K562 (cell line): Measurements from ENCODE around the gene MEIOB. TPM values are rescaled to one million over a fixed set of nuclear protein-coding genes. Genes with fewer than 3 reads are reported as not detected.

Experiments used
- CSDE1 ChIP-seq, 2 experiments: fragments of 450-650 bp; IDR thresholded peaks; 2 replicates each; pipeline ENCODE4 v1.6.1; 2016; ENCODE audit warnings: mild to moderate bottlenecking in 1 of 2
- EHMT2 ChIP-seq: fragments of 450-650 bp; IDR thresholded peaks from 2 replicates; pipeline ENCODE4 v1.6.1; 2018; ENCODE audit warnings: antibody characterized with exemption
- ELF2 ChIP-seq: fragments of 250-450 bp; sonication (Bioruptor Pico); IDR thresholded peaks from 2 replicates; pipeline ENCODE4 v1.5.0; 2021; ENCODE audit warnings: mild to moderate bottlenecking
- ETS2 ChIP-seq: IDR thresholded peaks from 2 replicates; pipeline ENCODE4 v1.6.1; 2016; ENCODE audit warnings: borderline replicate concordance, missing genetic modification characterization, mild to moderate bottlenecking, moderate library complexity, missing compliant biosample characterization; ENCODE audit not compliant: poor library complexity, severe bottlenecking
- EZH2 ChIP-seq: IDR thresholded peaks from 2 replicates; pipeline ENCODE4 v1.6.1; 2012; ENCODE audit warnings: low read depth, mild to moderate bottlenecking, inconsistent platforms, low read length, borderline replicate concordance
- L3MBTL2 ChIP-seq: fragments of 450-650 bp; IDR thresholded peaks from 2 replicates; pipeline ENCODE4 v1.6.1; 2016; ENCODE audit warnings: mild to moderate bottlenecking, moderate library complexity
- MAZ ChIP-seq, 2 experiments: fragments of 450-650 bp in 1 of 2; sonication (generic) in 1 of 2; formaldehyde crosslinking; IDR thresholded peaks in 1 of 2; conservative IDR thresholded peaks in 1 of 2; 2 replicates each; pipeline versions ENCODE4 v1.4.0 to v1.5.0; 2020; ENCODE audit warnings: mild to moderate bottlenecking in 1 of 2, missing genetic modification reagents in 1 of 2
- MBD1 ChIP-seq: fragments of 250-450 bp; sonication (Bioruptor Pico); IDR thresholded peaks from 2 replicates; pipeline ENCODE4 v1.8.0; 2022; ENCODE audit warnings: inconsistent platforms
- MCM2 ChIP-seq: fragments of 450-650 bp; IDR thresholded peaks from 2 replicates; pipeline ENCODE4 v1.6.1; 2017; ENCODE audit warnings: low read depth, mild to moderate bottlenecking
- NKRF ChIP-seq: fragments of 450-650 bp; IDR thresholded peaks from 2 replicates; pipeline ENCODE4 v1.6.1; 2016; ENCODE audit warnings: borderline replicate concordance
- RBM34 ChIP-seq: fragments of 200-400 bp; formaldehyde crosslinking; IDR thresholded peaks from 2 replicates; pipeline ENCODE4 v1.6.1; 2018; ENCODE audit warnings: low read length, borderline replicate concordance; ENCODE audit not compliant: insufficient read depth
- ZNF408 ChIP-seq: fragments of 250-450 bp; sonication (Bioruptor Pico); IDR thresholded peaks from 2 replicates; pipeline ENCODE4 v1.4.0; 2020; ENCODE audit warnings: low read depth, mild to moderate bottlenecking, moderate library complexity
- polyA plus RNA-seq, 8 experiments: library from polyadenylated mRNA; depleted of rRNA in 4 of 8; stranded (reverse) in 5 of 8; unstranded in 3 of 8; fragments of >200 nt; fragmentation: Nextera tagmentation in 2 of 8; fragmentation: Illumina TruSeq in 1 of 8; extraction: Ambion mirVana in 2 of 8; extraction: Trizol in 1 of 8; gene quantifications; 2 replicates each; pipeline versions ENCODE4 v1.2.1 to v1.2.3, GENCODE V29; 2011 to 2014; ENCODE audit warnings: inconsistent platforms in 1 of 8, missing spikeins in 1 of 8
- total RNA-seq, 7 experiments: library from RNA; depleted of rRNA in 6 of 7; stranded (reverse); fragments of >200 nt in 6 of 7; fragmentation: Illumina TruSeq in 2 of 7; extraction: Trizol in 2 of 7; gene quantifications; 2 replicates each; pipeline versions ENCODE4 v1.2.1 to v1.2.3, GENCODE V29; 2011 to 2021; ENCODE audit warnings: low replicate concordance in 1 of 7
- TF ChIP-seq, protein P1 (sequence below), 2 experiments: fragments of 150-350 bp in 1 of 2; IDR thresholded peaks; 2 replicates each; pipeline ENCODE4 v1.6.1; 2012 to 2016; ENCODE audit warnings: low read depth in 2 of 2, low read length in 2 of 2, mild to moderate bottlenecking in 1 of 2, moderate library complexity in 1 of 2
- TF ChIP-seq, protein P2 (sequence below): sonication (generic); formaldehyde crosslinking; IDR thresholded peaks from 2 replicates; pipeline ENCODE4 v1.4.0; 2020; ENCODE audit warnings: mild to moderate bottlenecking, missing genetic modification reagents
- TF ChIP-seq, protein P3 (sequence below): sonication (generic); formaldehyde crosslinking; IDR thresholded peaks from 2 replicates; pipeline ENCODE4 v1.8.0; 2023; ENCODE audit warnings: mild to moderate bottlenecking, missing genetic modification reagents

MEIOB gene
- total and polyA plus RNA-seq, 9 of the 15 experiments (the other 6 are each of a cell fraction or from before 2014, with no cell fraction given), result 25.4 to 203 (median 97.6) TPM

- TF ChIP-seq MBD1 (no peak), ZNF408 (CRISPR knock-in tag) (no peak), L3MBTL2 (peak; percentile 79), ETS2 (no peak), MCM2 (no peak), CSDE1 (IDR thresholded peaks at IDR 0.05) (no peak), EZH2 (no peak), RBM34 (no peak), EHMT2 (no peak), ELF2 (CRISPR knock-in tag) (no peak), MAZ (CRISPR knock-in tag; conservative IDR thresholded peaks at IDR 0.05 in 1 of 2, IDR thresholded peaks at IDR 0.05 in 1 of 2) (no peak), NKRF (no peak)
- TF ChIP-seq, protein P1, sequence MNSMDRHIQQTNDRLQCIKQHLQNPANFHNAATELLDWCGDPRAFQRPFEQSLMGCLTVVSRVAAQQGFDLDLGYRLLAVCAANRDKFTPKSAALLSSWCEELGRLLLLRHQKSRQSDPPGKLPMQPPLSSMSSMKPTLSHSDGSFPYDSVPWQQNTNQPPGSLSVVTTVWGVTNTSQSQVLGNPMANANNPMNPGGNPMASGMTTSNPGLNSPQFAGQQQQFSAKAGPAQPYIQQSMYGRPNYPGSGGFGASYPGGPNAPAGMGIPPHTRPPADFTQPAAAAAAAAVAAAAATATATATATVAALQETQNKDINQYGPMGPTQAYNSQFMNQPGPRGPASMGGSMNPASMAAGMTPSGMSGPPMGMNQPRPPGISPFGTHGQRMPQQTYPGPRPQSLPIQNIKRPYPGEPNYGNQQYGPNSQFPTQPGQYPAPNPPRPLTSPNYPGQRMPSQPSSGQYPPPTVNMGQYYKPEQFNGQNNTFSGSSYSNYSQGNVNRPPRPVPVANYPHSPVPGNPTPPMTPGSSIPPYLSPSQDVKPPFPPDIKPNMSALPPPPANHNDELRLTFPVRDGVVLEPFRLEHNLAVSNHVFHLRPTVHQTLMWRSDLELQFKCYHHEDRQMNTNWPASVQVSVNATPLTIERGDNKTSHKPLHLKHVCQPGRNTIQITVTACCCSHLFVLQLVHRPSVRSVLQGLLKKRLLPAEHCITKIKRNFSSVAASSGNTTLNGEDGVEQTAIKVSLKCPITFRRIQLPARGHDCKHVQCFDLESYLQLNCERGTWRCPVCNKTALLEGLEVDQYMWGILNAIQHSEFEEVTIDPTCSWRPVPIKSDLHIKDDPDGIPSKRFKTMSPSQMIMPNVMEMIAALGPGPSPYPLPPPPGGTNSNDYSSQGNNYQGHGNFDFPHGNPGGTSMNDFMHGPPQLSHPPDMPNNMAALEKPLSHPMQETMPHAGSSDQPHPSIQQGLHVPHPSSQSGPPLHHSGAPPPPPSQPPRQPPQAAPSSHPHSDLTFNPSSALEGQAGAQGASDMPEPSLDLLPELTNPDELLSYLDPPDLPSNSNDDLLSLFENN (IDR thresholded peaks at IDR 0.05; ENCODE audit: low read depth in 2 of 2, low read length in 2 of 2), result no peak
- TF ChIP-seq, protein P2, sequence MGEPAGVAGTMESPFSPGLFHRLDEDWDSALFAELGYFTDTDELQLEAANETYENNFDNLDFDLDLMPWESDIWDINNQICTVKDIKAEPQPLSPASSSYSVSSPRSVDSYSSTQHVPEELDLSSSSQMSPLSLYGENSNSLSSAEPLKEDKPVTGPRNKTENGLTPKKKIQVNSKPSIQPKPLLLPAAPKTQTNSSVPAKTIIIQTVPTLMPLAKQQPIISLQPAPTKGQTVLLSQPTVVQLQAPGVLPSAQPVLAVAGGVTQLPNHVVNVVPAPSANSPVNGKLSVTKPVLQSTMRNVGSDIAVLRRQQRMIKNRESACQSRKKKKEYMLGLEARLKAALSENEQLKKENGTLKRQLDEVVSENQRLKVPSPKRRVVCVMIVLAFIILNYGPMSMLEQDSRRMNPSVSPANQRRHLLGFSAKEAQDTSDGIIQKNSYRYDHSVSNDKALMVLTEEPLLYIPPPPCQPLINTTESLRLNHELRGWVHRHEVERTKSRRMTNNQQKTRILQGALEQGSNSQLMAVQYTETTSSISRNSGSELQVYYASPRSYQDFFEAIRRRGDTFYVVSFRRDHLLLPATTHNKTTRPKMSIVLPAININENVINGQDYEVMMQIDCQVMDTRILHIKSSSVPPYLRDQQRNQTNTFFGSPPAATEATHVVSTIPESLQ (CRISPR knock-in tag), result no peak
- TF ChIP-seq, protein P3, sequence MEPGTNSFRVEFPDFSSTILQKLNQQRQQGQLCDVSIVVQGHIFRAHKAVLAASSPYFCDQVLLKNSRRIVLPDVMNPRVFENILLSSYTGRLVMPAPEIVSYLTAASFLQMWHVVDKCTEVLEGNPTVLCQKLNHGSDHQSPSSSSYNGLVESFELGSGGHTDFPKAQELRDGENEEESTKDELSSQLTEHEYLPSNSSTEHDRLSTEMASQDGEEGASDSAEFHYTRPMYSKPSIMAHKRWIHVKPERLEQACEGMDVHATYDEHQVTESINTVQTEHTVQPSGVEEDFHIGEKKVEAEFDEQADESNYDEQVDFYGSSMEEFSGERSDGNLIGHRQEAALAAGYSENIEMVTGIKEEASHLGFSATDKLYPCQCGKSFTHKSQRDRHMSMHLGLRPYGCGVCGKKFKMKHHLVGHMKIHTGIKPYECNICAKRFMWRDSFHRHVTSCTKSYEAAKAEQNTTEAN, result no peak
Observed at GRCh38 chr16:1812732-1813163, 59.2 kb downstream of the MEIOB start (continued).
